Suppressor macrophage treated with lipopolysaccharide for 1 hour (primary cell): ENCODE measurements around the gene ZNF417.
A peak's percentile ranks its signal among the peaks of the same experiment; 100 is the strongest.
"Not testable (repeated sequence)": the region's sequence is repeated elsewhere in the genome, so short reads cannot be mapped to it uniquely, and the experiment has no call there.

Source experiments
- DNase-seq, 3 donors: peaks; one replicate each; pipeline ENCODE4 v3.0.0-alpha.2; 2020 to 2022

Gene ZNF417

DNA sequence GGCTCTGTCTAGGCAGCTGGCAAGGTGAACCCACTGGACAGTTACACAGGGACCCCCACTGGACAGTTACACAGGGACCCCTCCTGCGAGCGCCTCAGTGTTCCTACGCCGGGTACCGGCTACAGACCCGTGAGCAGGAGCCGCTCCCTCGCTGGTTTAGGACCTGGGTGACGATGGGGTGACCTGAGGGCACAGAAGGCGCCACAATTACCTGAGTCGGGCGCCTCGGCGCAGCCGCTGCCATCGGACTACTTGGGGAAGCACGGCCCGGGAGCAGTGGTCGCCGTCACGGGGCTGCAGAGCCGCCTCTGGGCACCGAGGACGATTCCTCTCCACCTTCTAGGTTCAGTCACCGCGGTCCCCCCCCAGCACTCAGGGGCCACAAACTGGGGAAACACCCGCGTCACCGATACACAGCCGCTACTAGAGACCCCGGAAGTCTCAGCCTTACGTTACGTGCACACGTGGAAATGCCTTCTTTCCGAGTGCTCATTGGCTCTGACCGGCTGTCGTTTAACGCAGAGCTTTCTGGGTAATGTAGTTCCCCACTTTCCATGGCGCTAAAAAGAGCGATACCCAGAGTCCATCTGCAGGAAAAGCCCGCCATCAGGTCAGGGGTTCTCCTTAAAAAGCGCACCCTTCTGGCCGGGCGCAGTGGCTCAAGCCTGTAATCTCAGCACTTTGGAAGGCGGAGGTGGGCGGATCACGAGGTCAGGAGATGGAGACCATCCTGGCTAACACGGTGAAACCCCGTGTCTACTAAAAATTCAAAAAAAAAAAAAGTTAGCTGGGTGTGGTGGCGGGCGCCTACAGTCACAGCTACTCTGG lies at the start of gene ZNF417:
TSS of gene ZNF417 (minus strand) at position 425 of the 828 bp plus-strand sequence. CDS start at position 244, 181 bp downstream.
- peak; percentile 94 to 97 (median 97) for DNase-seq

DNA sequence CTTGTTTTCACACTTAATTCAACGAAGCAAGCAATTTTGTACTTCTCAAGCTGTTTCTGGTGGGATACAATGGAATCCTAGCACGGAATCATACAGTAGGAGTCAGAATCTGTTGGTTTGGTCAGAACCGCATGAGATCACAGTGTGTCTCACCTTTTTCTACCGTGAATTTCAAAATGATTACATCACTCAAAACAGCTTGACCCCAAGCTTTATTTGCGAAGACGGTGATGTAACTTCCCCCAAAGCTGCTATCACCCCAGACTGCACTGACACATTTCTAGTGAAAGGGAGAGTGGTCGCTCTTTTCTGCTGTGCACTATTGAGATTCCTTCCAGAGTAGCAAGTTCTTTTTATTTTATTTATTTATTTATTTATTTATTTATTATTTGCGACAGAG lies 48.4 kb upstream of the ZNF417 start:
- DNase-seq = no peak

DNA sequence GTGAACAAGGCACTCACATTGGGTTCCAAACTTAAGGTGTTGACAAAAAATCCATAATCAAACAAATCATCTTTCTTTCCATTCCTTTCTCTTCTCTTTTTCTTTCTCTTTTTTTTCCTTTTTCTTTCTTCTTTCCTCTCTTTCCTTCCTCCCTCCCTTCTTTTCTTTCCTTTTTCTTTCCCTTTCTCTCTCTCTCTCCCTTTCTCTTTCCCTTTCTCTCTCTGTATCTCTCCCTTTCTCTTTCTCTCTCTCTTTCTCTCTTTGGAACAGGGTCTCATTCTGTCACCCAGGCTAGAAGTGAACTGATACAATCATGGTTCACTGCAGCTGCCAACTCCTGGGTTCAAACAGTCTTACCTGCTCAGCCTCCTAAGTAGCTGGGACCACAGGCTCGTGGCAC lies 45.4 kb upstream of the ZNF417 start:
- DNase-seq = no peak

DNA sequence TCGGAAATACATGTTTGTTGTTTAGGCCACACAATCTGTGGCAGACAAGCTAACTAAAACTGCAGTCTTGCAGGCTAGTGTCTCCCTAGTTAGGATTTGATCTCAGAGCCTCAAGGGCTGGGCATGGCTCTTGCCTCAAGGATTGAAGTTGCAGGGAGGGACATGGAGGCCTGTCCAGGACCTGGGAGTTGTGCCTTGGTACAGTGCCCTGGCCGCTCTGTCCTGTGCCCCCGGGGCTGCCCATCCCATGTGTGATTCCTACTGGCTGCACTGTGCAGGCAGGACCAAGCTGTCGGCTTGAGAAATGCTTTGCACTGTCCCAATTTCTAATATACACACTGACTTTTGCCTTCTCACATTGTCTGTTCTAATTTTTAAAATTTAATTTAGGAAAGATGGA lies 38.6 kb upstream of the ZNF417 start:
- no peak for DNase-seq

DNA sequence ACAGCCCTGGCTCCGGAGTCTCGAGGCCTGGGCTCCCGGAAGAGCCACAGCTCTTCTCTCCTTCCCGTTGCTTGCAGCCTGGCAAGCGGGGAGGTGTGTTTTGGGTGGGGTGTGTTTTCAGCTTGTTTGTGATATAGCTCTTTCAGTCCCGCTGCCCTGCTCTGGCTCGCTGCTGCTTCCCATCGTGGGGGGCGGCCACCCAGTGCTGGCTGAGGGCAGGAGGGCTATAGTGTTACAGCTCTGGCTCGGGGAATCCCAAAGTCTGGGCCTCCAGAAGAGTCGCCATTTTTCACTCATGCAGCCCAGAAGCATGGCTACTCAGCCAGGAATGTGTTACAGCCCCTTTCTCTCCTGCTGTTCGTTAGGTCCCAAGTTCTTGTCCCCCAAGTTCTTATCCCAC lies 33.3 kb upstream of the ZNF417 start:
- DNase-seq = no peak

DNA sequence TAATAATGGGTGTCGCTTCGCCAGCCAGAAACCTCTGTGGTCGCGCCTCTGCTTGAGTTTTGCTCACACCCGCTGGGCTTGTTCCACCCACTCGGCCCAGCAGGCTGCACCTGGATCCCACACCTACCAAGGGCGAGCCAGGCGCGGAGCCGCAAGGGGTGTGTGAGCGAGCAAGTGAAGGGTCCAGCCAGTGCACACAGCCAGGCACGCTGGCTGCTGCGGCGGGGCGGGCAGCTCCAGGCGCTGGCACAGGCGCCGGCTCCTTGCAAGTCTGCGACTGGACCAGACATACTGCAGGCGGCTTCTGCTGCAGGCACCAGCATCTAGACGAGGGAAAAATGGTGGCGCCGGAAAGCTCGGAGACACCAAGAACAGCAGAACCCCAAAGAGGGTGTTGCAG lies 32.9 kb upstream of the ZNF417 start:
- DNase-seq = no peak

DNA sequence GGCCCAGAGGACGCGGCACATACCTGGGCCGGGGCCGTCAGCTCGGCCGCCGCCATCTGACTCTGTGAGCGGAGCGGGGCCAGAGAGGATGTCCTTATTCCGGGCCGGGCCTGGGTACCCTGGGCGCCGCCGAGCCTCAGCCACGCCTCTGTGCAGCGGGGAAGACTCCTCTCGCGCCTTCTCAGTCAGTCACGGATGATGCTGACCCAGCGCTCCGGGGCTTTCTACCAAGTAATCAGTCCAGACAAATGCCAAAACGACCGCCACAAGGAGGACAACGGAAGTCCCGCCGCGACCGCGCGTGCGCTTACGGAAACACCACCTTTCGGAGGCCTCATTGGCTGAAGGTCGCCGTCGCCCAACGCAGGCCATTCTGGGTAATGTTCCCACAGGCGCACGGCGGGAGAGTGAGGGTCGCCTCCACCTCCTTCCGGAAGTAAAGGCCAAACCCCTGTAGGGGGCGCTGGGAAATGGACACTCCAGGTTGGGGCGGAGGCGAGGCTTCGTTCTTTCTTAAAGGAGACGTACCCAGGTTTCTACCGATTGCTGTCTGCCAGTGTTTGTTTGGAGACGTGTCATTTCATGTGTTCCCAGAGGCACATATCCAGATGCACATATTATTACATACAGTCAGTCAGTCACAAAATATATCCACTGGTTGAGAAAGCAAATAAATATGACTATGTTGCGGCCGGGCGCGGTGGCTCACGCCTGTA lies 31.2 kb upstream of the ZNF417 start, which contains the start of gene ZNF256:
TSS of gene ZNF256 (minus strand) at position 288 of the 716 bp plus-strand sequence. CDS start at position 56, 232 bp downstream.
- DNase-seq = peak; percentile 90 to 95 (median 91)

DNA sequence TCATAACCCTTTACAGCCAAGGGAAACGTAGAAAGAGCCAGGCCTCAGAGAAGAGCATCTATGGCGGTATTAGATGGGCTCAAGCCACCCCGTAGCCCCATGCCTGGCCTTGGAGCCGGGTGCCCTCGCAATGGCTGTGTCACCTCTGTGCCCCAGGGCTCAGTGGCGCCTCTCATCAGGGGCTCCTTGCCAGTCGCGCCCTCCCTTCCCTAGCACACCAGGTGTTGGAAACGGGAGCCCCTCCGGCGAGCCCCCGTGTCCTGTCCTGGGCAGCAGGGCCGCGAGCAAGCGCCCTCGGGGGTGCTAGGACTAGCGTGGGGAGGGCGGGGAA lies 30.7 kb upstream of the ZNF417 start:
- DNase-seq = no peak

DNA sequence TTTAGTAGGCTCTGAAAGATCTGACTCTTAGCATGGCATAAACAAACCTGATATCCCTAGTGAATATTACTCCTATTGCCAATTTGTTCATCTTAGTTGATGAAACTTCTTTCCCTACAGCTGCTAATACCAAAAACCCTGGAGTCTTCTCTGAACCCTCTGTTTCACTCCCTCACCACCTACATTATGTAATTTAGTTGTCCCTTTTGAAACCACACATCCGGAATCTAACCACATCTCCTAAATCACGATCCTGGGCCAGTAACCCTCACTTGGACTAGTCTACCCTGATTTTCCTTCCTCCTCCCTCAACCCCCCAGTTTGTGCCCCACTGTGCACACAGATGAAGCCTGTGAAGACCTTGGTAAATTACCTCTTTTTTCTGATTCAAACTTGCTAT lies 29.9 kb upstream of the ZNF417 start:
- DNase-seq = no peak

DNA sequence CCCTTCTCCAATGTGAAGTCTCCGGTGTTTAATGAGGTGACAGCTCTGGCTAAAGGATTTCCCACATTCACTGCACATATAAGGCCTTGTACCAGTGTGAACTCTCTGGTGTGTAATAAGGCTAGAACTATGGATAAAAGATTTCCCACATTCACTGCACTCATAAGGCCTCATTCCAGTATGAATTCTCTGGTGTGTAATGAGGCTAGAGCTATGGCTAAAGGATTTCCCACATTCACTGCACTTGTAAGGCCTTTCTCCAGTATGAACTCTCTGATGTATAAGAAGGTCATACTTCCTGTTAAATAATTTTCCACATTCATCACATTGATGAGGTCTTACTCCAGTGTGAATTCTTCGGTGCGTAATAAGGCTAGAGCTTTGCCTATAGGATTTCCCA lies 25.2 kb upstream of the ZNF417 start:
- no peak for DNase-seq

DNA sequence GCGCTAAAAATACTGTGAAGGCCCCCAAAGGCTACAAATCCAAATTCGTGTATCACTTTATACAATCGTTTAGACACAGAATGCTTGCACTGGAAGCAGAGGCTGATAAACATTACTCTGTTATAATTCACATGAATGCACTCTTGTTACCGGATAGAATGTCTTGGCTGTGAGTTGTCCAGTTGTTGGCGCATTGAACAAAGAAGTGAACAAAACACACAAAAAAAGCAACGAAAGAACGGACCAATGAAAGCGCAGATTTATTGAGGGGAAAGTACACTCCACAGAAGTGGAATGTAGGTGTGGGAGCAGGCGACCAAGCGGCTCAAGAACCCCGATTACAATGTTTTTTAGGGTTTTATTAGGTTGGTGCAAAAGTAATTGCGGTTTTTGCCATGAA lies 19.3 kb upstream of the ZNF417 start:
- DNase-seq = no peak

DNA sequence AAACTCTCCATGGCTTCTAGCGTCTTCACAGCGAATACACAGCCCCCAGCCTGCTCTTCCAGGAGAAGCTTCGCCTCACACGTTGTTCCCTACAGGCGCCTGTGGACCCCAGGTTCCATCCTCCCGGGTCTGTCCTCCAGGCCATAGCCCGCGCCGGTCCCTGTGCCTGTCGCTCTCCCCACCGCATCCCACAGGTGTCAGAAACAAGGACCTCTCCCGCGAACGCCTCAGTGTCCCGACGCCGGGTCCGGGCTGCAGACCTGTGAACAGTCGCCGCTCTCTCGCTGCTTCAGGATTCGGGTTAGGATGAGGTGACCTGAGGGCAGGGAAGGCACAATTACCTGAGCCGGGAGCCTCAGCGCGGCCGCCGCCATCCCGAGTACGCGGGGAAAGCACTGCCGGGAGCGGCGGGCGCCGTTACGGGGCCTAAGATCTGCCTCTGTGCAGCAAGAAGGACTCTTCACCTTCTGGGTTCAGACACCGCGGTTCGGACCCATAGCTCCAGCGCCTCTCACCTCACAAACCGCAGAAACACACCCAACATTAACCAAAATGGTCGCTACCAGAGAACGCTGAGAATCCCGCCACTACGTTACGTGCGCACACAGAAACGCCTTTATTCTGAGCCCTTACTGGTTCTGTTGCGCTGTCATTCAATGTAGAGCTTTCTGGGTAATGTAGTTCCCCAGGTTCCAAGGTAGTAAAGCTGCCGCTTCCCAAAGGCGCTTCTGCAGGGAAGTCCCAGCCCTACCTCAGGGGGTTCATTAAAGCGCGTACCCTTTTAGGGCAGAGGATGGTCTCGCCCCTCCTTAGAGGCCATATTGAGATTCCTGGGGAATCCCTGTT lies 18.7 kb upstream of the ZNF417 start, which contains the start of gene ZNF418:
TSS of gene ZNF418 (minus strand) at position 583 of the 846 bp plus-strand sequence. CDS start 1,580 bp downstream, outside the sequence.
- peak; percentile 75 to 77 (median 77) for DNase-seq

DNA sequence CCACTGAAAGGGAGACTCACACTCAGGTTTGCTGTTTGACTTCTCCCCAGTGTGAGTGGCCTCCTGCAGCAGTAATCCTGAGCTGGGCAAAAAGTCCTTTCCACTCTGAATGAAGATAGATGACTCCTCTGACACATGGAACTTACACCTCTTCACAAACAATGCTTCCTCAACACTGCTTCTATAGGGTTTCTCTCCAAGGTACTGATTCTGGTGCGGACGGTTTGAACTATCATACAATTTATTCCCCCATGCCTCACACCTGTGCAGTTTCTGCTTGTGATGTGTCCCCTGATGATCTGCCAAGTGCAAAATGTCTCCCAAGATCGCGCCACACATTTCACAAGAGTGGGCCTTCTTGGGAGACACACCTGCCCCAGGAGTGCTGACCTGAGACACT lies 11.2 kb upstream of the ZNF417 start:
- no peak for DNase-seq

DNA sequence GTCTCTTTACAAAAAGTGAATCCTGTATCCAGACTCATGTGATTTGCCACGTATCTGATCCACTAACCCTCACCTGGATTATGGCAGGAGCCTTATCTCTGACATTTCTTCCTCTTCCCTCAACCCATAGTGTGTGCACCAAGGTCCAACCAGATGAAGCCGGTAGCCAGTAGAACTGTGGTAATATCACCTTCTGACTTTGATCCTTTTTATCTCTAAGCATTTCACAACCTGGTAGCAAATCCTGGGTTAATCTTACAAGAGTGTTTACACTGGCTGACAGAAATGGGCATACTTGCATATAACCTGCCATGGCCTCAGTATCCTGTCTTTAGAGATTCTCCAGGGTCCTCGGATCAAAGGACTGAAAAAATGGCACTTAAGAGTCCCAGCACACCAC lies 1.9 kb downstream of the ZNF417 start:
- no peak for DNase-seq

DNA sequence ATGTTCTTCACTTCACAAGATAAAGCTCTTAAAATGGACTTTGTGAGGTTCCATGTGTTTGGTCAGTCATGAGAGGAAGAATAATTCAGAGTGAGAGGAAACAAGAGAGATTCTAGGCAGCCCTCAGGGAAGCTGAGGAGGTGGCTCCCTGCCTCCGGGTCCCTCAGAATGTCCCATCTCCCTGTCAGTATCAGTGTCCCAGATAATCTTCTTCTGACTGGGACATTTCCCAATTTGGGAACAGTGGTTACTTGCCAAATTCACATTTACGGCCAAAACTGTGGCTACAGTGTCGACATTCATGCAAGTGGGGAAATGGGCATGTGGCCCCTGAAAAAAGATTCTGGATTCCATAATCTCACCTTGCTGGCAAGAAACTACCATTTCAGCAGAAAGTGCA lies 9.0 kb downstream of the ZNF417 start:
- no peak for DNase-seq

DNA sequence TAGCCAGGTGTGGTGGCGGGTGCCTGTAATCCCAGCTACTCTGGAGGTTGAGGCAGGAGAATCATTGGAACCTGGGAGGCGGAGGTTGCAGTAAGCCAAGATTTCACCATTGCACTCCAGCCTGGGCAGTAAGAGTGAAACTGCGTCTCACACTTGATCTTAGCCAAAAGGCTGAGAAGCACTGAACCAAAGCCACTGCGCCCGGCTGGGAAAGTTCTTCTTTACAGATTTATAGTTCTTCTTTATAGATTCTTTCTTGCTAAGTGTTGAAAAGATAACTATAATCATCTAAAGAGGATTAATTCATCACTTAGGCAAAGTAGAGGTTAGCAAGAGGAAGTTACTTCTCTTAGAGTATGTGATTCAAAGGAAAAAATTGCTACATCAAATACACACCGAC lies 11.1 kb downstream of the ZNF417 start:
- DNase-seq = no peak

DNA sequence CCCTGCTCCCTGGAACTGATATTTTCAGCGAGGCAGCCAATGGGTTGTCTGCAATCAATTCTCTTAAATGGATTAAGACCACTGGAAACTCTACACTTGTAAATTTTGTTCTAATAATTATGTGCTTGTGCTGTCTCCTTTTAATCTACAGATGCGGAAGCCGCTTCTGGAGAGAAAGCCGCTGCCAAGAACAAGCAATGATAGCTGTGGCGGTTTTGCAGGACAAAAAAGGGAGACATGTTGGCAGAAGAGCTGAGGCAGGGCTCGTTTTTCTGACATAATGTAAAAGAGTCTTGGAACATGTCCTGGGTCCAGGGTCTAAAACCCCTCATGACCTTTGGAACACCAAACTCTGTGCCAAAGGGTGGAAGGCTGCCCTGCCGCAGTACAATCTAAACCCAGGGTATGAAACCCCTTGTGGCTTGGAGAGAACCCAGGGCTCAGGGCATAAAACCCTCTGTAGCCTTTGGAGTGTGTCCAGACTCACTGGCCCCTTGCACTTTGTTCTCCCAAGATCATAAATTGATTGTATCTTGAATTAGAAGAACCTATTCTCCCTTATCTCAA lies 12.7 kb downstream of the ZNF417 start:
- no peak for DNase-seq

DNA sequence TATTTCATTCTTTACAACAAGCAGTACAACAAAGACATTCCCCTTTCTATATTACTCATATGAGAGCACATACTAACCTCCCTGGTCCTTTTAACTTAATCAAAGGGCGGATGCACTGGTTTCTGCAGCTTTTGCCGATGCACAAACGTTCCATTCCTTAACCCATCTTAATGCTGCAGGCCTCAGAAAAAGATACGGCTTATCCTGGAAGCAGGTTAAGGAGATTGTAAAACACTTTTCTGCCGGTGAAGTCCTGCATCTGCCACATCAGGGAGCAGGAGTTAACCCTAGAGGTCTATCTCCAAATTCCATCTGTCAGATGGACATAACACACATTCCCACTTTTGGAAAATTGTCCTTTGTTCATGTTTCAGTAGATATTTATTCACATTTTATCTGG lies 16.1 kb downstream of the ZNF417 start:
- DNase-seq = no peak

DNA sequence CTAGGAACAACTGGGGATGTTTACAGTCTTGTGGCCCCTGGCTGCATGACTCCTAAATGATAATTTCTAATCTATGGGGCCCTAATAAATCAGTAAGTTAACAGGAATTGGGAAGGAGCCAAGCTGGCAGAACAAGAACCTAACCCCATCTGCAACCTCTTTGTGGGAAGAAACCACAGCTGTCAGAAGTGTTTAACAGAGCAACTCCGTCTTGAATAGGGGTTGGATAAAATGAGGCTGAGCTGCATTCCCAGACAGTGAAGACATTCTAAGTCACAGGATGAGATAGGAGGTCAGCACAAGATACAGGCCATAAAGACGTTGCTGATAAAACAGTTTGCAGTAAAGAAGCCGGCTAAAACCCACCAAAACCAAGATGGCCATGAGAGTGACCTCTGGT lies 25.7 kb downstream of the ZNF417 start:
- not testable (repeated sequence) for DNase-seq

DNA sequence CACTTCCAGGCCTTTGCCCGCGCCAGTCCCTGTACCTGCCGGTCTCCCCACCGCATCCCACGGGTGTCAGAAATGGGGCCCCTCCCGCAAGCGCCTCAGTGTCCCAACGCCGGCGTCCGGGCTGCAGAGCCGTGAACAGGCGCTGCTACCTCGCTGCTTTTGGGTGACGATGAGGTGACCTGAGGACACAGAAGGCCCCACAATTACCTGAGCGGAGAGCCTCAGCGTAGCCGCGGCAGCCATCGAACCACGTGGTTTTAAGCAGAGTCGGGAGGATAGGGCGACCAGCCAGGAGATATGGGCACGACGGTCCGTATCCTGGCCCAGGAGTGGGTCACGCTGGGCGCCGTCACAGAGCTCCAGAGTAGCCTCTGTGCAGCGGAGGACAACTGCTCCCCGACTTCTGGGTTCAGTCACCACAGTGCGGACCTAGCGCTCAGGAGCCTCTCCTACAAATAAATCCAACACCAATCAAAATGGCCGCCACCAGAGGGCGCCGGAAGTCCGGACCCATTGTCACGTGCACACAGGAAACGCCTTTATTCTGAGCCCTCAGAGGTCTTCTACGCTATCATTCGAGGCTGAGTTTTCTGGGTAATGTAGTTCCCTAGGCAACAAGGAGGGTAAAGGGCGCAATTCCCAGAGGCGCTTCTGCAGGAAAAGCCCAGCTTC lies 27.7 kb downstream of the ZNF417 start, which contains the start of gene ZNF814:
TSS of gene ZNF814 (minus strand) at position 478 of the 672 bp plus-strand sequence. CDS start at position 243, 235 bp downstream.
- DNase-seq = peak; percentile 80 to 84 (median 83)

DNA sequence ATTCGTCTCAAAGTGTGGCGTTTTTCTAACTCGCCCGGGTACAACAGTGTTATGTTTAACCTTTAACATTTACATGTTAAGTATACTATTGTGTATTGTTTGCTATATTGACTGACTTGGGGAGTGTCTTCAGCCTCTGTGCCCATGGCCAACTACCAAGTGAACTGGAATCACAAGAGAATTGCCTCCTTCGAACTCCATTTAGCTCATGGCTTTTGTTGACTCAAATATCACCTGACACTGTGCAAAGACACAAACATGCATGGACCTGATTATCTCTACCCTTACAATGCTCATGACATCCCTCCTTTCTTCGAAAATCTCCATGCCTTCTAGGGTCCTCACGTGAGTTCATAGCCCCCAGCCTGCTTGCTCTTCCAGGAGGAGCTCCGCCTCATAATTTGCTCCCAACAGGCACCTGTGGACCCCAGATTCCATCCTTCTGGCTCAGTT lies 28.3 kb downstream of the ZNF417 start:
- no peak for DNase-seq
